GM20431 (cell line): ENCODE measurements around the gene NAA35.
"Not testable (repeated sequence)": the region's sequence is repeated elsewhere in the genome, so short reads cannot be mapped to it uniquely, and the experiment has no call there.

Experiments used
- in situ Hi-C: fragments of 300-500 bp; cut with MseI, MboI; formaldehyde crosslinking; loops from one replicate; pipeline ENCODE4 v1.15.0; 2020; ENCODE audit warnings: low sequenced_read_pairs; ENCODE audit not compliant: unreplicated experiment

Gene NAA35

GRCh38 chr9:85943757-85944430 lies 2.9 kb downstream of the NAA35 start:
- in situ Hi-C loops = no loop called here

- in situ Hi-C loops = no loop called here
These were observed 3.7 kb downstream of the NAA35 start for GRCh38 chr9:85944672-85945071.

- in situ Hi-C loops = no loop called here
These were observed 8.8 kb downstream of the NAA35 start for GRCh38 chr9:85949586-85950335.

GRCh38 chr9:85959955-85960354 lies 19.0 kb downstream of the NAA35 start:
- in situ Hi-C loops = no loop called here

- in situ Hi-C loops = no loop called here
These were observed 19.7 kb downstream of the NAA35 start for GRCh38 chr9:85960688-85961093.

GRCh38 chr9:85964526-85964925 lies 23.6 kb downstream of the NAA35 start:
- in situ Hi-C loops = no loop called here

GRCh38 chr9:85964949-85965348 lies 24.0 kb downstream of the NAA35 start:
- in situ Hi-C loops = no loop called here

GRCh38 chr9:85969727-85970126 lies 28.8 kb downstream of the NAA35 start:
- in situ Hi-C loops = no loop called here

GRCh38 chr9:85971731-85972130 lies 30.8 kb downstream of the NAA35 start:
- in situ Hi-C loops = no loop called here

- in situ Hi-C loops = no loop called here
These were observed 32.3 kb downstream of the NAA35 start for GRCh38 chr9:85973238-85973637.

GRCh38 chr9:85974055-85974547 lies 33.2 kb downstream of the NAA35 start:
- in situ Hi-C loops = not testable (repeated sequence)

- in situ Hi-C loops = no loop called here
These were observed 37.5 kb downstream of the NAA35 start for GRCh38 chr9:85978496-85978895.

- in situ Hi-C loops = no loop called here
These were observed 40.4 kb downstream of the NAA35 start for GRCh38 chr9:85981369-85981768.

- in situ Hi-C loops = no loop called here
These were observed 43.5 kb downstream of the NAA35 start for GRCh38 chr9:85984457-85984856.

GRCh38 chr9:85987236-85987635 lies 46.3 kb downstream of the NAA35 start:
- in situ Hi-C loops = no loop called here

- in situ Hi-C loops = no loop called here
These were observed 53.2 kb downstream of the NAA35 start for GRCh38 chr9:85994191-85994590.

GRCh38 chr9:85995097-85995496 lies 54.2 kb downstream of the NAA35 start:
- in situ Hi-C loops = no loop called here

- in situ Hi-C loops = no loop called here
These were observed 54.7 kb downstream of the NAA35 start for GRCh38 chr9:85995599-85995998.

GRCh38 chr9:86005253-86005775 lies 64.4 kb downstream of the NAA35 start:
- in situ Hi-C loops = no loop called here

GRCh38 chr9:86009133-86009532 lies 68.2 kb downstream of the NAA35 start:
- in situ Hi-C loops = no loop called here

- in situ Hi-C loops = no loop called here
These were observed 79.8 kb downstream of the NAA35 start for GRCh38 chr9:86020731-86021130.
